DND-41 (cell line): Measurements from ENCODE around the gene CPN2.

Experiments
- ATAC-seq: fragments of 200-7000 bp; cut with Tn5 transposase; 3 replicates; pipeline ENCODE4 v1.9.1; 2021; ENCODE audit warnings: low read depth; ENCODE audit not compliant: insufficient read depth
- DNase-seq: peaks from one replicate; pipeline ENCODE4 v3.0.0-alpha.2; 2020
- H2AFZ ChIP-seq: 2 replicates; pipeline ENCODE4 v1.6.0; 2012; ENCODE audit warnings: low read depth, low read length
- H3K27ac ChIP-seq: 2 replicates; pipeline ENCODE4 v1.5.1; 2012; ENCODE audit warnings: low read length, inconsistent platforms
- H3K27me3 ChIP-seq: fragments of 200-600 bp; sonication (generic); 2 replicates; pipeline ENCODE4 v1.6.0; 2012; ENCODE audit warnings: low read length, mild to moderate bottlenecking, inconsistent platforms; ENCODE audit not compliant: insufficient read depth, poor library complexity
- H3K36me3 ChIP-seq: 2 replicates; pipeline ENCODE4 v1.5.1; 2012; ENCODE audit warnings: low read length, inconsistent platforms; ENCODE audit not compliant: insufficient read depth
- H3K4me1 ChIP-seq: 2 replicates; pipeline ENCODE4 v1.5.1; 2012; ENCODE audit warnings: mild to moderate bottlenecking, low read length; ENCODE audit not compliant: insufficient read depth
- H3K4me2 ChIP-seq: 2 replicates; pipeline ENCODE4 v1.6.0; 2012; ENCODE audit warnings: mild to moderate bottlenecking, moderate library complexity, low read length, inconsistent platforms; ENCODE audit not compliant: insufficient read depth
- H3K4me3 ChIP-seq, 2 experiments: fragments of 200-600 bp in 1 of 2; shearing (Covaris generic) in 1 of 2; 2 replicates each; pipeline ENCODE4 v1.5.1; 2012 to 2016; ENCODE audit warnings: inconsistent platforms in 2 of 2, low read length in 2 of 2, mild to moderate bottlenecking in 2 of 2, low read depth in 1 of 2, moderate library complexity in 1 of 2
- H3K79me2 ChIP-seq: 2 replicates; pipeline ENCODE4 v1.6.0; 2012; ENCODE audit warnings: low read length, inconsistent platforms; ENCODE audit not compliant: insufficient read depth
- H3K9ac ChIP-seq: 2 replicates; pipeline ENCODE4 v1.6.0; 2012; ENCODE audit warnings: low read depth, mild to moderate bottlenecking, inconsistent platforms, low read length, moderate library complexity
- H3K9me3 ChIP-seq: 2 replicates; pipeline ENCODE4 v1.5.1; 2012; ENCODE audit warnings: low read length, moderate library complexity, mild to moderate bottlenecking, inconsistent platforms; ENCODE audit not compliant: insufficient read depth, severe bottlenecking
- H4K20me1 ChIP-seq: 2 replicates; pipeline ENCODE4 v1.6.0; 2012; ENCODE audit warnings: low read length; ENCODE audit not compliant: insufficient read depth
- EZH2 ChIP-seq: IDR thresholded peaks from 3 replicates; pipeline ENCODE4 v1.6.1; 2012; ENCODE audit warnings: borderline replicate concordance, low read depth, mild to moderate bottlenecking, moderate library complexity, low read length, inconsistent platforms; ENCODE audit not compliant: severe bottlenecking
- TF ChIP-seq, protein P1 (sequence below): IDR thresholded peaks from 2 replicates; pipeline ENCODE4 v1.5.1; 2012; ENCODE audit warnings: borderline replicate concordance, low read length, moderate library complexity, mild to moderate bottlenecking; ENCODE audit not compliant: poor library complexity, severe bottlenecking; ENCODE audit errors: extremely low read depth

The CPN2 gene

GRCh38 chr3:194336601-194337355 is 14.3 kb downstream of the CPN2 start:
- Histone ChIP-seq H3K9ac (no peak overlapping the region), H4K20me1 (0 out of 2 replicates have a peak, but pooled peaks cover 3% of the 10 kb centered on the region), H3K79me2 (no peaks in the 10 kb centered on the region), H3K27ac (no peak overlapping the region), H3K4me2 (no peak overlapping the region), H3K4me3 (no peak overlapping the region), H2AFZ (no peak overlapping the region), H3K27me3 (peaks cover 18% of the 10 kb centered on the region), H3K36me3 (no peaks in the 10 kb centered on the region), H3K9me3 (no peaks in the 10 kb centered on the region), H3K4me1 (peaks cover 9% of the 10 kb centered on the region)
- ATAC-seq (no peak), DNase-seq (no peak)
- TF ChIP-seq, protein P1, sequence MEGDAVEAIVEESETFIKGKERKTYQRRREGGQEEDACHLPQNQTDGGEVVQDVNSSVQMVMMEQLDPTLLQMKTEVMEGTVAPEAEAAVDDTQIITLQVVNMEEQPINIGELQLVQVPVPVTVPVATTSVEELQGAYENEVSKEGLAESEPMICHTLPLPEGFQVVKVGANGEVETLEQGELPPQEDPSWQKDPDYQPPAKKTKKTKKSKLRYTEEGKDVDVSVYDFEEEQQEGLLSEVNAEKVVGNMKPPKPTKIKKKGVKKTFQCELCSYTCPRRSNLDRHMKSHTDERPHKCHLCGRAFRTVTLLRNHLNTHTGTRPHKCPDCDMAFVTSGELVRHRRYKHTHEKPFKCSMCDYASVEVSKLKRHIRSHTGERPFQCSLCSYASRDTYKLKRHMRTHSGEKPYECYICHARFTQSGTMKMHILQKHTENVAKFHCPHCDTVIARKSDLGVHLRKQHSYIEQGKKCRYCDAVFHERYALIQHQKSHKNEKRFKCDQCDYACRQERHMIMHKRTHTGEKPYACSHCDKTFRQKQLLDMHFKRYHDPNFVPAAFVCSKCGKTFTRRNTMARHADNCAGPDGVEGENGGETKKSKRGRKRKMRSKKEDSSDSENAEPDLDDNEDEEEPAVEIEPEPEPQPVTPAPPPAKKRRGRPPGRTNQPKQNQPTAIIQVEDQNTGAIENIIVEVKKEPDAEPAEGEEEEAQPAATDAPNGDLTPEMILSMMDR: no peak
- TF ChIP-seq EZH2: no peak

GRCh38 chr3:194333981-194334320 is 17.2 kb downstream of the CPN2 start:
- Histone ChIP-seq H3K27ac (no peak overlapping the region), H3K4me2 (peak overlapping the region; percentile 49), H3K79me2 (no peaks in the 10 kb centered on the region), H3K9ac (no peak overlapping the region), H3K27me3 (peaks cover 19% of the 10 kb centered on the region), H3K9me3 (no peaks in the 10 kb centered on the region), H4K20me1 (0 out of 2 replicates have a peak, but pooled peaks cover 6% of the 10 kb centered on the region), H3K4me3 (no peak overlapping the region), H2AFZ (no peak overlapping the region), H3K4me1 (peaks cover 9% of the 10 kb centered on the region), H3K36me3 (no peaks in the 10 kb centered on the region)
- TF ChIP-seq, protein P1: no peak
- TF ChIP-seq EZH2: no peak
- DNase-seq (no peak), ATAC-seq (no peak)

DNA sequence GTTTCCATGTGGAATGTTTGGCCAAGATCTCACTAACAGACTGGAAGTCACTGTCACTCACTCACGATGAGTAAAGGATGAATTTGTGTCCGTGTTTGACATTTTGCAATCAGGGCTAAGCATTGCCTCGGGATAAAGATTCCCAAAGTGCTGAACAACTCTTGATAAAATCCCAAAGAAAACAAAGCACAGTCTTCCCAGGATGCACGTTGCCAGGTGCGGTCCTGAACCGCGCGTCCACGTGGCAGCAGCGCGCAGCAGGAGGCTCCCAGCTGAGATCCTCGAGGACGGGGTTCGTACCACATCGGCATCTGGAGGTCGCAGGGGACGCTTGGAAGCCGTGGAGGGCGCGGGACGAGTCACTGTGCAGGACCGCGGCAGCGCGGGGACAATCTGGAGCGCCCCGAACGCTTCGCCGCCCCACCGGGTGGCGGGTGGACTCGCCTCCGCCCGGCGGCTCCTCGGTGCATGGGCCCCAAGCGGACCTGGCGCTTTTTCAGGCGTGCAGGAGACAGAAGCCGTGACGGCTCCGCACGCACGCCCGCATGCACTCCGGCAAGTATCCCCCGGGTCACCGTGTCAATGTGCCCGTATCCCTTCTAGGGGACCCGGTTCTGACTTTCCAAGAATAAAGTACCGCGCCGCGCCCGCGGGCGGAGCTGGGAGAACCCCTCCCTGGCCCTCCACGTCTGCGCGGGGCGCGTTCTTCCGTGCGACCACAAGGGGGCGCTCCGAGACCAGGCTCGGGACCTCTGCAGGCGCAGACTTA is 17.7 kb downstream of the CPN2 start:
- Histone ChIP-seq H3K4me2 (peak overlapping the region; percentile 49), H3K36me3 (no peaks in the 10 kb centered on the region), H3K9ac (no peak overlapping the region), H3K27ac (no peak overlapping the region), H2AFZ (no peak overlapping the region), H3K27me3 (peaks cover 19% of the 10 kb centered on the region), H3K79me2 (no peaks in the 10 kb centered on the region), H3K4me3 (no peak overlapping the region), H4K20me1 (0 out of 2 replicates have a peak, but pooled peaks cover 6% of the 10 kb centered on the region), H3K4me1 (peaks cover 9% of the 10 kb centered on the region), H3K9me3 (no peaks in the 10 kb centered on the region)
- ATAC-seq: peak; percentile 98
- peak; percentile 87 for DNase-seq
- TF ChIP-seq EZH2: no peak
- TF ChIP-seq, protein P1: peak; percentile 98
